B cell (primary cell): ENCODE results near the gene PIAS2. TPM values are rescaled to one million over a fixed set of nuclear protein-coding genes. Genes with fewer than 3 reads are reported as not detected.
"Not testable (repeated sequence)": the region's sequence is repeated elsewhere in the genome, so short reads cannot be mapped to it uniquely, and the experiment has no call there.

Source experiments
- ATAC-seq: fragments of 200-7000 bp; cut with Tn5 transposase; one replicate; pipeline ENCODE4 v1.10.0; 2021; ENCODE audit warnings: low read depth, mild to moderate bottlenecking, moderate number of reproducible peaks, moderate library complexity
- CTCF ChIA-PET: fragments of 350-600 bp; sonication (Branson Sonifier 250); formaldehyde crosslinking; loops from one replicate; lab custom pipeline; 2021; ENCODE audit warnings: antibody characterized with exemption, inconsistent platforms; lab: Charles Lee
- POLR2A ChIA-PET: fragments of 350-600 bp; sonication (Branson Sonifier 250); formaldehyde crosslinking; loops from one replicate; lab custom pipeline; 2021; ENCODE audit warnings: antibody characterized with exemption; lab: Charles Lee
- DNase-seq: peaks from one replicate; pipeline ENCODE4 v3.0.0; 2013
- H2AFZ ChIP-seq: 2 replicates; pipeline ENCODE4 v1.6.1; 2012; ENCODE audit warnings: mild to moderate bottlenecking, low read depth, low read length; ENCODE audit not compliant: insufficient read depth, poor library complexity, severe bottlenecking
- H3K27ac ChIP-seq, 2 donors: 1 replicate in 1 of 2; 2 replicates in 1 of 2; pipeline ENCODE4 v1.5.1; 2012 to 2013; ENCODE audit warnings: low read length in 2 of 2, mild to moderate bottlenecking in 2 of 2, moderate library complexity in 1 of 2
- H3K27me3 ChIP-seq, 4 experiments: fragments of 200-600 bp in 1 of 4; sonication (generic) in 1 of 4; replicated peaks in 1 of 4; 1 replicate in 2 of 4; 2 replicates in 2 of 4; pipeline versions ENCODE4 v1.6.1 to v1.7.0; 2013 to 2016; ENCODE audit warnings: low read length in 3 of 4, mild to moderate bottlenecking in 2 of 4, mixed read lengths in 1 of 4, moderate library complexity in 1 of 4; ENCODE audit not compliant: insufficient read depth in 4 of 4, control insufficient read depth in 3 of 4; ENCODE audit errors: control extremely low read depth in 1 of 4
- H3K36me3 ChIP-seq, 2 experiments: replicated peaks in 1 of 2; 1 replicate in 1 of 2; 2 replicates in 1 of 2; pipeline versions ENCODE4 v1.6.1 to v1.7.1; 2013; ENCODE audit warnings: low read length in 1 of 2; ENCODE audit not compliant: insufficient read depth in 2 of 2, control insufficient read depth in 1 of 2; ENCODE audit errors: control extremely low read depth in 1 of 2, extremely low read depth in 1 of 2
- H3K4me1 ChIP-seq, 2 donors: fragments of 200-600 bp in 1 of 2; sonication (generic) in 1 of 2; 1 replicate in 1 of 2; 2 replicates in 1 of 2; pipeline versions ENCODE4 v1.5.1 to v1.6.1; 2013 to 2017; ENCODE audit warnings: low read length in 2 of 2; ENCODE audit not compliant: control insufficient read depth in 2 of 2, insufficient read depth in 2 of 2
- H3K4me2 ChIP-seq: replicated peaks from 2 replicates; pipeline ENCODE3; 2012; ENCODE audit warnings: mild to moderate bottlenecking, low read depth, low read length; ENCODE audit not compliant: poor library complexity, severe bottlenecking
- H3K4me3 ChIP-seq, 5 experiments: fragments of 200-600 bp in 1 of 5; sonication (generic) in 1 of 5; 1 replicate in 3 of 5; 2 replicates in 2 of 5; pipeline versions ENCODE4 v1.5.1 to v1.7.0; 2011 to 2016; ENCODE audit warnings: low read length in 4 of 5, mild to moderate bottlenecking in 4 of 5, low read depth in 2 of 5, control low read depth in 1 of 5, moderate library complexity in 1 of 5; ENCODE audit not compliant: insufficient read depth in 1 of 5; ENCODE audit errors: control extremely low read depth in 1 of 5, extremely low read depth in 1 of 5
- H3K79me2 ChIP-seq: fragments of 200-600 bp; sonication (generic); one replicate; pipeline ENCODE4 v1.6.0; 2016; ENCODE audit warnings: low read length; ENCODE audit not compliant: control insufficient read depth, insufficient read depth
- H3K9ac ChIP-seq: fragments of 200-600 bp; sonication (generic); 2 replicates; pipeline ENCODE4 v1.6.1; 2017; ENCODE audit warnings: mild to moderate bottlenecking, low read length, moderate library complexity
- H3K9me3 ChIP-seq, 3 donors: one replicate each; pipeline versions ENCODE4 v1.6.1 to v1.7.1; 2013; ENCODE audit warnings: low read length in 2 of 3; ENCODE audit not compliant: control insufficient read depth in 2 of 3, insufficient read depth in 1 of 3; ENCODE audit errors: control extremely low read depth in 1 of 3
- H4K20me1 ChIP-seq: 2 replicates; pipeline ENCODE4 v1.6.0; 2012; ENCODE audit warnings: mild to moderate bottlenecking, low read length; ENCODE audit not compliant: insufficient read depth, control insufficient read depth, poor library complexity, severe bottlenecking
- H3K27ac Mint-ChIP-seq: one replicate; pipeline ENCODE4 v1.8.0; 2021; ENCODE audit warnings: mixed read lengths
- H3K27me3 Mint-ChIP-seq: one replicate; pipeline ENCODE4 v1.8.0; 2021; ENCODE audit warnings: mixed read lengths
- H3K4me1 Mint-ChIP-seq: one replicate; pipeline ENCODE4 v1.8.0; 2021; ENCODE audit warnings: mixed read lengths
- H3K4me3 Mint-ChIP-seq: one replicate; pipeline ENCODE4 v1.8.0; 2021; ENCODE audit warnings: mixed read lengths
- H3K9me3 Mint-ChIP-seq: one replicate; pipeline ENCODE4 v1.8.0; 2022; ENCODE audit warnings: mixed read lengths; ENCODE audit not compliant: insufficient read depth
- CTCF ChIP-seq: fragments of 200-600 bp; IDR thresholded peaks from one replicate; pipeline ENCODE4 v1.8.0; 2022; ENCODE audit warnings: antibody characterized with exemption, mild to moderate bottlenecking
- EZH2 ChIP-seq: IDR thresholded peaks from 2 replicates; pipeline ENCODE4 v1.6.1; 2012; ENCODE audit warnings: borderline replicate concordance, low read depth, mild to moderate bottlenecking, moderate library complexity, low read length; ENCODE audit not compliant: insufficient read depth, poor library complexity, severe bottlenecking
- WGBS: methylation state at CpG from one replicate; pipeline ENCODE4 v1.1.5; 2013; ENCODE audit warnings: missing lambda C conversion rate; ENCODE audit not compliant: insufficient coverage; 5-methylcytosine and 5-hydroxymethylcytosine counted together
- intact Hi-C: fragments of 100-400 bp; cut with micrococcal nuclease; formaldehyde crosslinking; loops from one replicate; pipeline ENCODE4 v1.10.0; 2022
- polyA plus RNA-seq: library from polyadenylated mRNA; depleted of rRNA; stranded (reverse); fragments of >200 nt; gene quantifications from 2 replicates; pipeline ENCODE4 v1.2.3, GENCODE V29; 2012
- total RNA-seq, 2 donors: library from RNA; stranded (reverse); fragments of 120-200 nt in 1 of 2; gene quantifications; 1 replicate in 1 of 2; 2 replicates in 1 of 2; pipeline versions ENCODE4 v1.2.3 to v1.2.4, GENCODE V29; 2013 to 2022

Gene PIAS2
- total and polyA plus RNA-seq, 2 donors (not counting 1 experiment from before 2014, with no cell fraction given): 7.3 to 51.1 TPM

GRCh38 chr18:46809145-46809544 lies 108.2 kb downstream of the PIAS2 start:
- H3K4me3 Mint-ChIP-seq: no peak overlapping the region
- ATAC-seq (no peak), DNase-seq (no peak)
- no peak overlapping the region for H3K9ac ChIP-seq
- TF ChIP-seq EZH2: no peak
- TF ChIP-seq CTCF: no peak
- no peaks in the 10 kb centered on the region for H3K27me3 Mint-ChIP-seq
- no peak overlapping the region for H3K27ac ChIP-seq
- H3K9me3 ChIP-seq: no peaks in the 10 kb centered on the region
- no peak overlapping the region for H3K27ac Mint-ChIP-seq
- H3K4me3 ChIP-seq: no peak overlapping the region
- no peak overlapping the region for H3K4me2 ChIP-seq
- no peaks in the 10 kb centered on the region for H3K4me1 ChIP-seq
- WGBS: 100% methylated on average over 4 of the region's 5 CpGs
- no peaks in the 10 kb centered on the region for H3K9me3 Mint-ChIP-seq
- ChIA-PET POLR2A (no interaction called here), CTCF (no interaction called here)
- no peaks in the 10 kb centered on the region for H4K20me1 ChIP-seq
- H3K79me2 ChIP-seq: no peaks in the 10 kb centered on the region
- no peaks in the 10 kb centered on the region for H3K27me3 ChIP-seq
- H3K4me1 Mint-ChIP-seq: no peaks in the 10 kb centered on the region
- no peak overlapping the region for H2AFZ ChIP-seq
- peaks cover 0 to 1% of the 10 kb centered on the region in 2 experiments for H3K36me3 ChIP-seq
- intact Hi-C loops: no loop called here

GRCh38 chr18:46795945-46796344 lies 121.4 kb downstream of the PIAS2 start:
- H3K4me3 ChIP-seq, H3K4me3 Mint-ChIP-seq, H4K20me1 ChIP-seq, H3K27me3 Mint-ChIP-seq, H3K36me3 ChIP-seq, ATAC-seq, H3K4me1 ChIP-seq, DNase-seq, H2AFZ ChIP-seq, H3K79me2 ChIP-seq, intact Hi-C loops, H3K9ac ChIP-seq, H3K27ac ChIP-seq, H3K9me3 ChIP-seq, POLR2A ChIA-PET, H3K27me3 ChIP-seq, H3K27ac Mint-ChIP-seq, H3K4me1 Mint-ChIP-seq, H3K9me3 Mint-ChIP-seq, H3K4me2 ChIP-seq: not testable (repeated sequence)
- no CpG with 5 or more reads among the region's 6 CpGs for WGBS
- CTCF ChIA-PET: interaction anchor here (1.4 kb wide), 1 partner anchor 8 kb away, joined by 3 read pairs; no protein-coding TSS in a partner anchor
